Fibroblast of lung (primary cell): ENCODE results near the gene LAMC3. TPM values are rescaled to one million over a fixed set of nuclear protein-coding genes. Genes with fewer than 3 reads are reported as not detected.

ENCODE experiments used
- DNase-seq, 2 donors: peaks; one replicate each; pipeline versions ENCODE4 v3.0.0 to v3.0.0-alpha.2; 2010; ENCODE audit warnings: low read depth in 2 of 2
- H2AFZ ChIP-seq: 2 replicates; pipeline ENCODE4 v1.5.1; 2012; ENCODE audit warnings: low read length, control low read depth, inconsistent platforms
- H3K27ac ChIP-seq: 2 replicates; pipeline ENCODE4 v1.5.1; 2011; ENCODE audit warnings: low read length, control low read depth; ENCODE audit not compliant: insufficient read depth
- H3K27me3 ChIP-seq: 2 replicates; pipeline ENCODE4 v1.5.1; 2011; ENCODE audit warnings: mild to moderate bottlenecking, low read length; ENCODE audit not compliant: control insufficient read depth, insufficient read depth
- H3K36me3 ChIP-seq: 2 replicates; pipeline ENCODE4 v1.5.1; 2011; ENCODE audit warnings: low read length; ENCODE audit not compliant: control insufficient read depth, insufficient read depth
- H3K4me1 ChIP-seq: 2 replicates; pipeline ENCODE4 v1.5.1; 2011; ENCODE audit warnings: low read length; ENCODE audit not compliant: control insufficient read depth, insufficient read depth; ENCODE audit errors: extremely low read depth
- H3K4me2 ChIP-seq: 2 replicates; pipeline ENCODE4 v1.5.1; 2011; ENCODE audit warnings: low read length, control low read depth; ENCODE audit not compliant: insufficient read depth; ENCODE audit errors: extremely low read depth
- H3K4me3 ChIP-seq, 4 experiments: fragments of 200-600 bp in 1 of 4; sonication (generic) in 1 of 4; replicated peaks in 1 of 4; 2 replicates each; pipeline ENCODE4 v1.5.1; 2011 to 2016; ENCODE audit warnings: low read length in 4 of 4, low read depth in 3 of 4, mild to moderate bottlenecking in 3 of 4, control low read depth in 2 of 4, inconsistent platforms in 1 of 4, mixed read lengths in 1 of 4; ENCODE audit not compliant: insufficient read depth in 1 of 4; ENCODE audit errors: control extremely low read depth in 1 of 4
- H3K79me2 ChIP-seq: 2 replicates; pipeline ENCODE4 v1.5.1; 2012; ENCODE audit warnings: mild to moderate bottlenecking, low read length, inconsistent platforms; ENCODE audit not compliant: control insufficient read depth, insufficient read depth
- H3K9ac ChIP-seq: 2 replicates; pipeline ENCODE4 v1.5.1; 2011; ENCODE audit warnings: mild to moderate bottlenecking, low read length, control low read depth; ENCODE audit not compliant: insufficient read depth
- H3K9me3 ChIP-seq: 2 replicates; pipeline ENCODE4 v1.5.1; 2012; ENCODE audit warnings: low read depth, low read length; ENCODE audit not compliant: control insufficient read depth, insufficient read depth
- H4K20me1 ChIP-seq: 2 replicates; pipeline ENCODE4 v1.5.1; 2011; ENCODE audit warnings: low read length; ENCODE audit not compliant: control insufficient read depth, insufficient read depth; ENCODE audit errors: extremely low read depth
- CTCF ChIP-seq, 2 donors: IDR thresholded peaks in 1 of 2; conservative IDR thresholded peaks in 1 of 2; 1 replicate in 1 of 2; 2 replicates in 1 of 2; pipeline ENCODE4 v1.5.1; 2011 to 2012; ENCODE audit warnings: low read length in 2 of 2, control low read depth in 1 of 2, inconsistent platforms in 1 of 2, low read depth in 1 of 2, mild to moderate bottlenecking in 1 of 2
- EZH2 ChIP-seq: IDR thresholded peaks from 2 replicates; pipeline ENCODE4 v1.5.1; 2012; ENCODE audit warnings: low read length, control low read depth, mild to moderate bottlenecking; ENCODE audit errors: missing control alignments
- polyA plus RNA-seq, 2 donors: library from polyadenylated mRNA; depleted of rRNA in 1 of 2; stranded (reverse) in 1 of 2; unstranded in 1 of 2; fragments of >200 nt; gene quantifications; 2 replicates each; pipeline ENCODE4 v1.2.1, GENCODE V29; 2011 to 2012; ENCODE audit warnings: missing spikeins in 1 of 2
- total RNA-seq: library from RNA; depleted of rRNA; stranded (reverse); fragments of >200 nt; gene quantifications from 2 replicates; pipeline ENCODE4 v1.2.1, GENCODE V29; 2014

LAMC3 gene
- total and polyA plus RNA-seq, 2 donors (not counting 1 experiment from before 2014, with no cell fraction given): 0.17 to 1.4 TPM

GRCh38 chr9:131091352-131091992 is 82.5 kb downstream of the LAMC3 start:
- Histone ChIP-seq H4K20me1 (no peaks in the 10 kb centered on the region), H3K9ac (no peak overlapping the region), H3K4me3 (no peak overlapping the region), H2AFZ (no peak overlapping the region), H3K79me2 (no peaks in the 10 kb centered on the region), H3K9me3 (no peaks in the 10 kb centered on the region), H3K27ac (no peak overlapping the region), H3K36me3 (no peaks in the 10 kb centered on the region), H3K4me2 (no peak overlapping the region), H3K4me1 (peaks cover 5% of the 10 kb centered on the region), H3K27me3 (peaks cover 20% of the 10 kb centered on the region)
- no peak for DNase-seq
- TF ChIP-seq CTCF (conservative IDR thresholded peaks at IDR 0.05 in 1 of 2, IDR thresholded peaks at IDR 0.05 in 1 of 2; ENCODE audit: low read depth in 1 of 2, low read length in 2 of 2) (no peak), EZH2 (no peak)

DNA sequence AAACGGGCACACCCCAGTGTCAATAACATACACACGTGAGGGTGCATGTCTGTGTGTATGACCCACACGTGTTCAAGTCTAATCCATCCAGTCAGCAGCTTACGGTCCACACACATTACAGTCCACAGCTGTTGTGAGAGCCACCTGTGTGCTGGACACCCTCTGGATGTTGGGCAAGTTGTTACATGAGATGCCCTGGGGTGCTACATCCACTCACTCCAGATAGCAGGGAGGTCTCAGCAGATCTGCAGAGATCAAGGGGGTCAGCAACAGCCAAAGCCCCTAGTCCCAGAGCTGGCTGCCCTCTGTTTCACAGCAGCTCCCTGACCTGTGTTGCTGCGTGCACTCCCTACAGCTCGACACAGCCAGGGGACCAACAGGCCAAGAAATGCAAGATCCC is 83.1 kb downstream of the LAMC3 start:
- Histone ChIP-seq H3K4me3 (no peak overlapping the region), H3K36me3 (no peaks in the 10 kb centered on the region), H2AFZ (no peak overlapping the region), H4K20me1 (no peaks in the 10 kb centered on the region), H3K79me2 (no peaks in the 10 kb centered on the region), H3K27me3 (peaks cover 25% of the 10 kb centered on the region), H3K4me2 (no peak overlapping the region), H3K9me3 (no peaks in the 10 kb centered on the region), H3K9ac (no peak overlapping the region), H3K27ac (no peak overlapping the region), H3K4me1 (peaks cover 5% of the 10 kb centered on the region)
- DNase-seq: no peak
- TF ChIP-seq EZH2 (no peak), CTCF (conservative IDR thresholded peaks at IDR 0.05 in 1 of 2, IDR thresholded peaks at IDR 0.05 in 1 of 2; ENCODE audit: low read depth in 1 of 2, low read length in 2 of 2) (no peak)

- Histone ChIP-seq H2AFZ (no peak overlapping the region), H3K4me1 (peaks cover 5% of the 10 kb centered on the region), H3K27ac (no peak overlapping the region), H3K36me3 (no peaks in the 10 kb centered on the region), H3K79me2 (no peaks in the 10 kb centered on the region), H3K9me3 (no peaks in the 10 kb centered on the region), H3K4me2 (no peak overlapping the region), H3K9ac (no peak overlapping the region), H3K27me3 (peaks cover 33% of the 10 kb centered on the region), H4K20me1 (no peaks in the 10 kb centered on the region), H3K4me3 (no peak overlapping the region)
- DNase-seq: no peak
- TF ChIP-seq EZH2 (no peak), CTCF (conservative IDR thresholded peaks at IDR 0.05 in 1 of 2, IDR thresholded peaks at IDR 0.05 in 1 of 2; ENCODE audit: low read depth in 1 of 2, low read length in 2 of 2) (no peak)
Measured at GRCh38 chr9:131092548-131093440, 83.8 kb downstream of the LAMC3 start.
